ENCODE measurements around the gene GATA2. TPM values are rescaled to one million over a fixed set of nuclear protein-coding genes. Genes with fewer than 3 reads are reported as not detected.

GATA2 gene
- total and polyA plus RNA-seq, 2 donors (not counting 1 experiment from before 2014, with no cell fraction given) = 0.27 TPM; not detected in 1

- ChIA-PET CTCF (no interaction called here), POLR2A (no interaction called here)
- H3K79me2 ChIP-seq (ENCODE audit: control insufficient read depth, insufficient read depth, low read length) = no peaks in the 10 kb centered on the region
- no peak overlapping the region for H2AFZ ChIP-seq (ENCODE audit: insufficient read depth, low read depth, low read length, poor library complexity, severe bottlenecking)
- intact Hi-C loops (cut with micrococcal nuclease) = no loop called here
- no peaks in the 10 kb centered on the region for H4K20me1 ChIP-seq (ENCODE audit: control insufficient read depth, insufficient read depth, low read length, poor library complexity, severe bottlenecking)
- no peak overlapping the region for H3K4me3 ChIP-seq (ENCODE audit: control extremely low read depth in 1 of 5, extremely low read depth in 1 of 5, insufficient read depth in 1 of 5, low read depth in 2 of 5, low read length in 4 of 5)
- no peak overlapping the region for H3K4me2 ChIP-seq (replicated peaks; ENCODE audit: low read depth, low read length, poor library complexity, severe bottlenecking)
- peaks cover 0 to 3% (median 0%) of the 10 kb centered on the region in 4 experiments for H3K27me3 ChIP-seq (replicated peaks in 1 of 4; ENCODE audit: control extremely low read depth in 1 of 4, control insufficient read depth in 3 of 4, insufficient read depth in 4 of 4, low read length in 3 of 4)
- Mint-ChIP-seq H3K4me3 (no peak overlapping the region), H3K9me3 (ENCODE audit: insufficient read depth) (no peaks in the 10 kb centered on the region), H3K27ac (no peak overlapping the region), H3K27me3 (peaks cover 22% of the 10 kb centered on the region), H3K4me1 (no peaks in the 10 kb centered on the region)
- H3K9ac ChIP-seq (ENCODE audit: low read length) = no peak overlapping the region
- H3K36me3 ChIP-seq (replicated peaks in 1 of 2; ENCODE audit: control extremely low read depth in 1 of 2, control insufficient read depth in 1 of 2, extremely low read depth in 1 of 2, insufficient read depth in 2 of 2, low read length in 1 of 2) = no peaks in the 10 kb centered on the region
- TF ChIP-seq EZH2 (IDR thresholded peaks at IDR 0.05; ENCODE audit: borderline replicate concordance, insufficient read depth, low read depth, low read length, poor library complexity, severe bottlenecking) = no peak
- TF ChIP-seq, protein P1, sequence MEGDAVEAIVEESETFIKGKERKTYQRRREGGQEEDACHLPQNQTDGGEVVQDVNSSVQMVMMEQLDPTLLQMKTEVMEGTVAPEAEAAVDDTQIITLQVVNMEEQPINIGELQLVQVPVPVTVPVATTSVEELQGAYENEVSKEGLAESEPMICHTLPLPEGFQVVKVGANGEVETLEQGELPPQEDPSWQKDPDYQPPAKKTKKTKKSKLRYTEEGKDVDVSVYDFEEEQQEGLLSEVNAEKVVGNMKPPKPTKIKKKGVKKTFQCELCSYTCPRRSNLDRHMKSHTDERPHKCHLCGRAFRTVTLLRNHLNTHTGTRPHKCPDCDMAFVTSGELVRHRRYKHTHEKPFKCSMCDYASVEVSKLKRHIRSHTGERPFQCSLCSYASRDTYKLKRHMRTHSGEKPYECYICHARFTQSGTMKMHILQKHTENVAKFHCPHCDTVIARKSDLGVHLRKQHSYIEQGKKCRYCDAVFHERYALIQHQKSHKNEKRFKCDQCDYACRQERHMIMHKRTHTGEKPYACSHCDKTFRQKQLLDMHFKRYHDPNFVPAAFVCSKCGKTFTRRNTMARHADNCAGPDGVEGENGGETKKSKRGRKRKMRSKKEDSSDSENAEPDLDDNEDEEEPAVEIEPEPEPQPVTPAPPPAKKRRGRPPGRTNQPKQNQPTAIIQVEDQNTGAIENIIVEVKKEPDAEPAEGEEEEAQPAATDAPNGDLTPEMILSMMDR (IDR thresholded peaks at IDR 0.05) = no peak
- H3K4me1 ChIP-seq (ENCODE audit: control insufficient read depth in 2 of 2, insufficient read depth in 2 of 2, low read length in 2 of 2) = no peaks in the 10 kb centered on the region
- peaks cover 0 to 3% (median 0%) of the 10 kb centered on the region in 3 donors for H3K9me3 ChIP-seq (ENCODE audit: control extremely low read depth in 1 of 3, control insufficient read depth in 2 of 3, insufficient read depth in 1 of 3, low read length in 2 of 3)
- no peak overlapping the region for H3K27ac ChIP-seq (ENCODE audit: low read length in 2 of 2)
- DNase-seq (no peak), ATAC-seq (ENCODE audit: low read depth) (no peak)
- 92% methylated on average over 9 of the region's 9 CpGs for WGBS (ENCODE audit: insufficient coverage)
Measured at GRCh38 chr3:128459461-128459820, 33.6 kb downstream of the GATA2 start.

DNA sequence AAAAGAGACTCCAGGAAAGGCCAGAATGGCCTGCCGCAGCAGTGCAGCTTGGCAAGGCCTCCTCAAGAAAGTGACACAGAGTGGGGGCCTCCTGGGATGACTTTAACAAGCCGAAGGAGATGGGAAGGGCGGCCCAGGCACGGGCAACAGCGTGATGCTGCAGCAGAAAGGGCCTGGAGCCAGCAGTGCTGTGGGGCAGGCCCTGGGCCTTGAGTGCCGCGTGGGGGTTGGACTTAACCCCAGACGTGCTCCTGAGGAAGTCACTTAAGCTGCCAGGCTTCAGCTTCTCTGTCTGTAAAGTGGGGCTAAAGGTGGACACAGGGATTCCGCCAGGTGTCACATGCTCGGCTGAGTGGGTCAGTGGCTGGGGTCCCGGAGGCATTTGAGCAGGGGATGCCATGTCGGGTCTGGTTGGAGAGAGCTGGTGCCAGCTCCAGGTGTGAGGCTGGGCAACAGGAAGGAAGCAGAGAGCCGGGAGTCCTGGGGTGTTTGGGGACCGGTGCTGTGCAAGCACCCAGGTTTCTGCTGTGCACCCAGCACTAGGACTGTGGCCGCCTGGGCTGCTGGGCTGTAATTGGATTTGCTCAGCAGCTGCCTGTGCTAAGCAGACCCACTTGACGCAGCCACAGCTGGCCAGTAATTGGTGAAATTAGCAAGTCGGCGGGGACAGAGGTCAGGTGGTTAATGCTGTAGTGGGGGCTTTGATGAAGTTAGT is 34.1 kb downstream of the GATA2 start:
- ChIA-PET CTCF (no interaction called here), POLR2A (no interaction called here)
- no peak overlapping the region for H3K27ac ChIP-seq (ENCODE audit: low read length in 2 of 2)
- WGBS (ENCODE audit: insufficient coverage) = 87% methylated on average over 18 of the region's 18 CpGs
- no peak for DNase-seq
- H2AFZ ChIP-seq (ENCODE audit: insufficient read depth, low read depth, low read length, poor library complexity, severe bottlenecking) = no peak overlapping the region
- TF ChIP-seq, protein P1 (IDR thresholded peaks at IDR 0.05) = no peak
- TF ChIP-seq EZH2 (IDR thresholded peaks at IDR 0.05; ENCODE audit: borderline replicate concordance, insufficient read depth, low read depth, low read length, poor library complexity, severe bottlenecking) = no peak
- H3K27ac Mint-ChIP-seq = no peak overlapping the region
- peaks cover 0 to 3% (median 0%) of the 10 kb centered on the region in 4 experiments for H3K27me3 ChIP-seq (replicated peaks in 1 of 4; ENCODE audit: control extremely low read depth in 1 of 4, control insufficient read depth in 3 of 4, insufficient read depth in 4 of 4, low read length in 3 of 4)
- no peak overlapping the region for H3K4me3 ChIP-seq (ENCODE audit: control extremely low read depth in 1 of 5, extremely low read depth in 1 of 5, insufficient read depth in 1 of 5, low read depth in 2 of 5, low read length in 4 of 5)
- H3K36me3 ChIP-seq (replicated peaks in 1 of 2; ENCODE audit: control extremely low read depth in 1 of 2, control insufficient read depth in 1 of 2, extremely low read depth in 1 of 2, insufficient read depth in 2 of 2, low read length in 1 of 2) = no peaks in the 10 kb centered on the region
- peaks cover 0 to 5% (median 0%) of the 10 kb centered on the region in 3 donors for H3K9me3 ChIP-seq (ENCODE audit: control extremely low read depth in 1 of 3, control insufficient read depth in 2 of 3, insufficient read depth in 1 of 3, low read length in 2 of 3)
- ATAC-seq (ENCODE audit: low read depth) = no peak
- intact Hi-C loops (cut with micrococcal nuclease) = no loop called here
- no peaks in the 10 kb centered on the region for H3K9me3 Mint-ChIP-seq (ENCODE audit: insufficient read depth)
- H3K4me1 ChIP-seq (ENCODE audit: control insufficient read depth in 2 of 2, insufficient read depth in 2 of 2, low read length in 2 of 2) = no peaks in the 10 kb centered on the region
- no peak overlapping the region for H3K4me2 ChIP-seq (replicated peaks; ENCODE audit: low read depth, low read length, poor library complexity, severe bottlenecking)
- H4K20me1 ChIP-seq (ENCODE audit: control insufficient read depth, insufficient read depth, low read length, poor library complexity, severe bottlenecking) = no peaks in the 10 kb centered on the region
- no peak overlapping the region for H3K4me3 Mint-ChIP-seq
- H3K27me3 Mint-ChIP-seq = peaks cover 25% of the 10 kb centered on the region
- no peak overlapping the region for H3K9ac ChIP-seq (ENCODE audit: low read length)
- H3K79me2 ChIP-seq (ENCODE audit: control insufficient read depth, insufficient read depth, low read length) = no peaks in the 10 kb centered on the region
- H3K4me1 Mint-ChIP-seq = no peaks in the 10 kb centered on the region

Data from B cell (primary cell).